Measurements from ENCODE around the gene GPR21.

DNA sequence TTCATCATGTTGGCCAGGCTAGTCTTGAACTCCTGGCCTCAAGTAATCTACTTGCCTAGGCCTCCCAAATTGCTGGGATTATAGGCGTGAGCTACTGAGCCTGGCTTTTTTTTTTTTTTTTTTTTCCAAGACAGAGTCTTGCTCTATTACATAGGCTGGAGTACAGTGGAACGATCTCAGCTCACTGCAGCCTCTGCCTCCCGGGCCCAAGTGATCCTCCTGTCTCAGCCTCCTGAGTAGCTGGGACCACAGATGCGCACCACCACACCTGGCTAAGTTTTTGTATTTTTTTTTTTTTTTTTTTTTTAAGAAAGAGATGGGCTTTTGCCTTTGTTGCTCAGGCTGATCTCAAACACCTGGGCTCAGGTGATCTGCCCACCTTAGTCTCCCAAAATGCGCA lies 26.2 kb upstream of the GPR21 start:
- TF ChIP-seq, protein P1, sequence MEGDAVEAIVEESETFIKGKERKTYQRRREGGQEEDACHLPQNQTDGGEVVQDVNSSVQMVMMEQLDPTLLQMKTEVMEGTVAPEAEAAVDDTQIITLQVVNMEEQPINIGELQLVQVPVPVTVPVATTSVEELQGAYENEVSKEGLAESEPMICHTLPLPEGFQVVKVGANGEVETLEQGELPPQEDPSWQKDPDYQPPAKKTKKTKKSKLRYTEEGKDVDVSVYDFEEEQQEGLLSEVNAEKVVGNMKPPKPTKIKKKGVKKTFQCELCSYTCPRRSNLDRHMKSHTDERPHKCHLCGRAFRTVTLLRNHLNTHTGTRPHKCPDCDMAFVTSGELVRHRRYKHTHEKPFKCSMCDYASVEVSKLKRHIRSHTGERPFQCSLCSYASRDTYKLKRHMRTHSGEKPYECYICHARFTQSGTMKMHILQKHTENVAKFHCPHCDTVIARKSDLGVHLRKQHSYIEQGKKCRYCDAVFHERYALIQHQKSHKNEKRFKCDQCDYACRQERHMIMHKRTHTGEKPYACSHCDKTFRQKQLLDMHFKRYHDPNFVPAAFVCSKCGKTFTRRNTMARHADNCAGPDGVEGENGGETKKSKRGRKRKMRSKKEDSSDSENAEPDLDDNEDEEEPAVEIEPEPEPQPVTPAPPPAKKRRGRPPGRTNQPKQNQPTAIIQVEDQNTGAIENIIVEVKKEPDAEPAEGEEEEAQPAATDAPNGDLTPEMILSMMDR (IDR thresholded peaks at IDR 0.05), result no peak
- TF ChIP-seq POLR2A (IDR thresholded peaks at IDR 0.05), result no peak
